CD4-positive, alpha-beta T cell treated with Interleukin-6 at 100 ng/mL for 8 hours (primary cell): ENCODE results near the gene PLD4.
"Not testable (repeated sequence)": the region's sequence is repeated elsewhere in the genome, so short reads cannot be mapped to it uniquely, and the experiment has no call there.

Experiments
- DNase-seq: peaks from one replicate; pipeline ENCODE4 v3.0.0-alpha.2; 2020; ENCODE audit warnings: mixed read lengths, low spot score

PLD4 gene

GRCh38 chr14:104924421-104925213 lies at the start of gene PLD4:
Gene PLD4, plus strand, starts transcription at chr14:104924879. Its CDS starts 2,262 bp downstream, at chr14:104927141.
- no peak for DNase-seq

GRCh38 chr14:104875412-104875751 lies 49.3 kb upstream of the PLD4 start:
- no peak for DNase-seq

- DNase-seq = no peak
Observed at GRCh38 chr14:104875811-104876210, 48.9 kb upstream of the PLD4 start.

- no peak for DNase-seq
Observed at GRCh38 chr14:104876251-104876699, 48.4 kb upstream of the PLD4 start.

- DNase-seq = no peak
Observed at GRCh38 chr14:104877066-104877805, 47.4 kb upstream of the PLD4 start.

- no peak for DNase-seq
Observed at GRCh38 chr14:104877806-104878550, 46.7 kb upstream of the PLD4 start.

- no peak for DNase-seq
Observed at GRCh38 chr14:104878582-104878981, 46.1 kb upstream of the PLD4 start.

GRCh38 chr14:104879201-104879982 lies 45.3 kb upstream of the PLD4 start:
- no peak for DNase-seq

- DNase-seq = no peak
Observed at GRCh38 chr14:104879983-104880565, 44.6 kb upstream of the PLD4 start.

- DNase-seq = no peak
Observed at GRCh38 chr14:104880584-104881210, 44.0 kb upstream of the PLD4 start.

- DNase-seq = no peak
Observed at GRCh38 chr14:104881369-104881979, 43.2 kb upstream of the PLD4 start.

GRCh38 chr14:104882325-104882973 lies 42.2 kb upstream of the PLD4 start:
- DNase-seq = no peak

GRCh38 chr14:104882991-104883660 lies 41.6 kb upstream of the PLD4 start:
- no peak for DNase-seq

GRCh38 chr14:104883681-104884361 lies 40.9 kb upstream of the PLD4 start:
- DNase-seq = no peak

GRCh38 chr14:104884381-104884780 lies 40.3 kb upstream of the PLD4 start:
- DNase-seq = not testable (repeated sequence)

- no peak for DNase-seq
Observed at GRCh38 chr14:104885031-104885972, 39.4 kb upstream of the PLD4 start.

- no peak for DNase-seq
Observed at GRCh38 chr14:104885973-104886689, 38.5 kb upstream of the PLD4 start.
